Gastrocnemius medialis (tissue), 4 donors: ENCODE measurements around the gene CHST15.

Experiments used
- POLR2A ChIP-seq, 2 donors: fragments of 450-650 bp; IDR thresholded peaks; one replicate each; pipeline ENCODE4 v1.6.1; 2017; ENCODE audit warnings: antibody characterized with exemption in 2 of 2, mild to moderate bottlenecking in 2 of 2, moderate library complexity in 2 of 2
- TF ChIP-seq, protein P1 (sequence below), 5 experiments: fragments of 450-650 bp in 3 of 5; fragments of 200-600 bp in 2 of 5; sonication (generic) in 2 of 5; IDR thresholded peaks in 4 of 5; conservative IDR thresholded peaks in 1 of 5; 1 replicate in 4 of 5; 2 replicates in 1 of 5; pipeline ENCODE4 v1.5.1; 2016 to 2019; ENCODE audit warnings: antibody characterized with exemption in 5 of 5, mild to moderate bottlenecking in 3 of 5, moderate library complexity in 3 of 5

DNA sequence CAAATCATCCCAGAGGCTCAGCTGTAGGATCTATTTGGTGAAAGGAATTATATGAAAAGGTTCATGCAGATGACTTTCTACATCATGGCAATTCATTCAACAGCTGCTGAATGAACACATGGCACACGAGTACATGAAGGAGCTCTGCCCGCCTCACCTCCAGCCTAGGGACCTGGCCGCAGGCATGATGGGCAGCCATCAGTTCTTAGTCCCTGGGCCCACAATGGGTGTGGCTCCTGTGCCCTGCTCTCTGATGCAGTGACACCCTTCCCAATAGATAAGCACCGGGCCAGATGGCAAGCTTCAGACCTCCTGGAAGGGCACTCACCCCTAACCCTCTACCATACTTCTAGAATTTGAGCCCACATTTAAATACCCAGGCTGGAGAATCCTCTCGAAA is 3.5 kb downstream of the CHST15 start:
- TF ChIP-seq, protein P1, sequence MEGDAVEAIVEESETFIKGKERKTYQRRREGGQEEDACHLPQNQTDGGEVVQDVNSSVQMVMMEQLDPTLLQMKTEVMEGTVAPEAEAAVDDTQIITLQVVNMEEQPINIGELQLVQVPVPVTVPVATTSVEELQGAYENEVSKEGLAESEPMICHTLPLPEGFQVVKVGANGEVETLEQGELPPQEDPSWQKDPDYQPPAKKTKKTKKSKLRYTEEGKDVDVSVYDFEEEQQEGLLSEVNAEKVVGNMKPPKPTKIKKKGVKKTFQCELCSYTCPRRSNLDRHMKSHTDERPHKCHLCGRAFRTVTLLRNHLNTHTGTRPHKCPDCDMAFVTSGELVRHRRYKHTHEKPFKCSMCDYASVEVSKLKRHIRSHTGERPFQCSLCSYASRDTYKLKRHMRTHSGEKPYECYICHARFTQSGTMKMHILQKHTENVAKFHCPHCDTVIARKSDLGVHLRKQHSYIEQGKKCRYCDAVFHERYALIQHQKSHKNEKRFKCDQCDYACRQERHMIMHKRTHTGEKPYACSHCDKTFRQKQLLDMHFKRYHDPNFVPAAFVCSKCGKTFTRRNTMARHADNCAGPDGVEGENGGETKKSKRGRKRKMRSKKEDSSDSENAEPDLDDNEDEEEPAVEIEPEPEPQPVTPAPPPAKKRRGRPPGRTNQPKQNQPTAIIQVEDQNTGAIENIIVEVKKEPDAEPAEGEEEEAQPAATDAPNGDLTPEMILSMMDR (IDR thresholded peaks at IDR 0.05 in 4 of 5, conservative IDR thresholded peaks at IDR 0.05 in 1 of 5): no peak
- no peak for TF ChIP-seq POLR2A (IDR thresholded peaks at IDR 0.05)
